ENCODE data around the gene TDRD9.
"Not testable (repeated sequence)": the region's sequence is repeated elsewhere in the genome, so short reads cannot be mapped to it uniquely, and the experiment has no call there.

TDRD9 gene

GRCh38 chr14:103904493-103905107 lies 23.7 kb upstream of the TDRD9 start:
- no peaks in the 10 kb centered on the region for H3K36me3 Mint-ChIP-seq
- H3K27me3 Mint-ChIP-seq = no peaks in the 10 kb centered on the region
- no peaks in the 10 kb centered on the region for H3K9me3 Mint-ChIP-seq
- H3K27ac Mint-ChIP-seq = no peak overlapping the region
- H3K4me3 Mint-ChIP-seq = no peak overlapping the region
- peaks cover 27% of the 10 kb centered on the region for H3K4me1 Mint-ChIP-seq

- no peaks in the 10 kb centered on the region for H3K9me3 Mint-ChIP-seq
- H3K27me3 Mint-ChIP-seq = no peaks in the 10 kb centered on the region
- no peak overlapping the region for H3K27ac Mint-ChIP-seq
- H3K36me3 Mint-ChIP-seq = peaks cover 2% of the 10 kb centered on the region
- peaks cover 34% of the 10 kb centered on the region for H3K4me1 Mint-ChIP-seq
- H3K4me3 Mint-ChIP-seq = peak overlapping the region; percentile 57
These were observed 22.3 kb upstream of the TDRD9 start for GRCh38 chr14:103905842-103906456.

- Mint-ChIP-seq H3K27ac (peak overlapping the region; percentile 90), H3K4me3 (peak overlapping the region; percentile 15), H3K27me3 (no peaks in the 10 kb centered on the region), H3K9me3 (no peaks in the 10 kb centered on the region), H3K4me1 (peaks cover 31% of the 10 kb centered on the region), H3K36me3 (peaks cover 4% of the 10 kb centered on the region)
These were observed 19.7 kb upstream of the TDRD9 start for GRCh38 chr14:103908580-103908979.

- Mint-ChIP-seq H3K27me3 (no peaks in the 10 kb centered on the region), H3K4me1 (peaks cover 31% of the 10 kb centered on the region), H3K4me3 (peak overlapping the region; percentile 82), H3K36me3 (peaks cover 8% of the 10 kb centered on the region), H3K9me3 (no peaks in the 10 kb centered on the region), H3K27ac (peak overlapping the region; percentile 95)
These were observed 18.6 kb upstream of the TDRD9 start for GRCh38 chr14:103909531-103910261.

- Mint-ChIP-seq H3K27me3 (no peaks in the 10 kb centered on the region), H3K36me3 (peaks cover 11% of the 10 kb centered on the region), H3K9me3 (no peaks in the 10 kb centered on the region), H3K27ac (peak overlapping the region; percentile 95), H3K4me3 (peak overlapping the region; percentile 82), H3K4me1 (peaks cover 31% of the 10 kb centered on the region)
These were observed 17.9 kb upstream of the TDRD9 start for GRCh38 chr14:103910262-103910935.

- no peak overlapping the region for H3K27ac Mint-ChIP-seq
- H3K9me3 Mint-ChIP-seq = no peaks in the 10 kb centered on the region
- peaks cover 30% of the 10 kb centered on the region for H3K4me1 Mint-ChIP-seq
- no peak overlapping the region for H3K4me3 Mint-ChIP-seq
- no peaks in the 10 kb centered on the region for H3K27me3 Mint-ChIP-seq
- peaks cover 13% of the 10 kb centered on the region for H3K36me3 Mint-ChIP-seq
These were observed 17.3 kb upstream of the TDRD9 start for GRCh38 chr14:103910984-103911383.

GRCh38 chr14:103915616-103916015 lies 12.6 kb upstream of the TDRD9 start:
- Mint-ChIP-seq H3K36me3 (peaks cover 11% of the 10 kb centered on the region), H3K4me1 (peaks cover 30% of the 10 kb centered on the region), H3K27ac (no peak overlapping the region), H3K9me3 (no peaks in the 10 kb centered on the region), H3K27me3 (no peaks in the 10 kb centered on the region), H3K4me3 (no peak overlapping the region)

GRCh38 chr14:103916636-103917262 lies 11.5 kb upstream of the TDRD9 start:
- Mint-ChIP-seq H3K4me1 (peaks cover 33% of the 10 kb centered on the region), H3K27ac (no peak overlapping the region), H3K36me3 (peaks cover 11% of the 10 kb centered on the region), H3K27me3 (no peaks in the 10 kb centered on the region), H3K4me3 (no peak overlapping the region), H3K9me3 (no peaks in the 10 kb centered on the region)

- Mint-ChIP-seq H3K9me3 (no peaks in the 10 kb centered on the region), H3K4me1 (peaks cover 26% of the 10 kb centered on the region), H3K27ac (peak overlapping the region; percentile 86), H3K4me3 (peak overlapping the region; percentile 93), H3K36me3 (no peaks in the 10 kb centered on the region), H3K27me3 (peaks cover 4% of the 10 kb centered on the region)
These were observed 7.0 kb upstream of the TDRD9 start for GRCh38 chr14:103920981-103921854.

GRCh38 chr14:103921855-103922200 lies 6.4 kb upstream of the TDRD9 start:
- H3K27ac Mint-ChIP-seq, H3K27me3 Mint-ChIP-seq, H3K9me3 Mint-ChIP-seq, H3K36me3 Mint-ChIP-seq: not testable (repeated sequence)
- Mint-ChIP-seq H3K4me3 (peak overlapping the region; percentile 93), H3K4me1 (peaks cover 21% of the 10 kb centered on the region)

- no peak overlapping the region for H3K27ac Mint-ChIP-seq
- H3K27me3 Mint-ChIP-seq = peaks cover 4% of the 10 kb centered on the region
- no peak overlapping the region for H3K4me3 Mint-ChIP-seq
- no peaks in the 10 kb centered on the region for H3K9me3 Mint-ChIP-seq
- peaks cover 9% of the 10 kb centered on the region for H3K4me1 Mint-ChIP-seq
- no peaks in the 10 kb centered on the region for H3K36me3 Mint-ChIP-seq
These were observed 4.4 kb upstream of the TDRD9 start for GRCh38 chr14:103923863-103924262.

GRCh38 chr14:103925316-103925715 lies 2.9 kb upstream of the TDRD9 start:
- H3K27me3 Mint-ChIP-seq = peaks cover 4% of the 10 kb centered on the region
- H3K36me3 Mint-ChIP-seq = no peaks in the 10 kb centered on the region
- no peak overlapping the region for H3K27ac Mint-ChIP-seq
- H3K9me3 Mint-ChIP-seq = no peaks in the 10 kb centered on the region
- no peak overlapping the region for H3K4me3 Mint-ChIP-seq
- peaks cover 5% of the 10 kb centered on the region for H3K4me1 Mint-ChIP-seq

- Mint-ChIP-seq H3K9me3 (no peaks in the 10 kb centered on the region), H3K4me3 (no peak overlapping the region), H3K27ac (no peak overlapping the region), H3K36me3 (no peaks in the 10 kb centered on the region), H3K27me3 (peaks cover 4% of the 10 kb centered on the region), H3K4me1 (no peaks in the 10 kb centered on the region)
These were observed 690 bp upstream of the TDRD9 start for GRCh38 chr14:103927566-103927965.

GRCh38 chr14:103930051-103930604 lies 1.9 kb downstream of the TDRD9 start:
- H3K27ac Mint-ChIP-seq = no peak overlapping the region
- no peak overlapping the region for H3K4me3 Mint-ChIP-seq
- no peaks in the 10 kb centered on the region for H3K27me3 Mint-ChIP-seq
- H3K9me3 Mint-ChIP-seq = no peaks in the 10 kb centered on the region
- H3K4me1 Mint-ChIP-seq = no peaks in the 10 kb centered on the region
- H3K36me3 Mint-ChIP-seq = no peaks in the 10 kb centered on the region
